C4-2B (cell line): ENCODE measurements around the gene MYPN.

Experiments used
- CTCF ChIP-seq: fragments of 450-650 bp; conservative IDR thresholded peaks from 2 replicates; pipeline ENCODE4 v1.5.1; 2017; ENCODE audit warnings: mild to moderate bottlenecking
- ZFX ChIP-seq: fragments of 450-650 bp; IDR thresholded peaks from 2 replicates; pipeline ENCODE4 v1.6.1; 2017

DNA sequence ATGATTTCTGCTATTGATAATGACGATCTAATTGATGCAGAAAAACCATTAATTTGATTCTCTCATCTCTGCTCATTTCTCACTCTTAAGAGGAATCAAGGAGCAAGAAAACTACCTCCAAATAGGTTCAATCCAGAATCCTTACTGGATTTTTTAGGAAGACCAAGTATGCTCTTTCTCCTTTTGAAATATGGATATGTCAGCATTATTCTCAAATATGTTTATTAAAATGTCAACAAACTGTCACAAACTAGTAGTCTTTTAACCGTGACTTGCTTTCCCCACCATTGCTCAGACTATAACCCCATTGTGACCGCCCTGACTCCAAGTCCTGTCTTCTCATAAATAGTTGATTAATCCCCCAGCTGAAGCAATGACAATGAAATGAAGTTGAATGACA is 123.8 kb downstream of the MYPN start:
- TF ChIP-seq CTCF = no peak
- no peak for TF ChIP-seq ZFX
